ENCODE data around the gene PDGFD.

Gene PDGFD

DNA sequence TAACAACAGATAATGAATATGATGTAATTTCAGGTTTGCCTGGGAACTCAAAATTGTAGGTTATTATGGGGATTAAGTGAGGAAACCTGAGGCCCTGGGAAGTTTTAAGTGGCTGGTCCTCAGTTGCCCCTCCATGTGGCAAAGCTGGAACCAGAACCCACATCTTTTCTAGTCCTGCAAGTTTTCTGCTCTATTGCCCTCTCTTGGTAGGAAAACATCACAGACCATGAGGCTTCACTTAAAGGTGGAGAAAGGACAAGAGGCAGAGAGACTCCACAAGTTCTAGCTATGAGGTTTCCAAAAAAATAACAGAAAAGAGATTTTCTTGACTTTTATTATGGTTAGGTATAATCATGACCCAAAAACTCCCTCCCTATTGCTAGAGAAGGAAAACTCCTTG is 243.0 kb downstream of the PDGFD start:
- no peak for DNase-seq (ENCODE audit: low spot score)
- no peak for TF ChIP-seq CTCF (IDR thresholded peaks at IDR 0.05)
- Histone ChIP-seq H3K27ac (no peak overlapping the region), H3K4me3 (no peak overlapping the region)

DNA sequence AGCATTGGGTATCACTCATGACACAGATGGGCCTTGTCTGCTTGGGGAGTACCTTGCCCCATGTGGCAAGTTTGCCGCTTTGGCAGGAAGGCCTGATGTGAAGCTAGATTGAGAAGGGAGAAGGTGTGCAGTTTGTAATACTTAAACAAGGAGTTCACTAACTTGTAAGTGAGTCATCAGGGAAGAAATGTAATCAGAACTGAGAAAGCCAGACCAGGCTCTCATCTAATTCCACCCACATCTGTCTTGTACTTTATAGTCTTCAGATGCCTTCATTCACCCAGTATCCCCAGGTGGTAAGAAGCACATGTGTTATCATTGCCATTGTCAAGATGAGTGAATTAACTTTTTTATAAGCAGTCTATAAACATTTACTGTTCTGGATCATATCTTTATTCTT is 243.5 kb downstream of the PDGFD start:
- no peak overlapping the region for H3K4me3 ChIP-seq
- no peak overlapping the region for H3K27ac ChIP-seq
- TF ChIP-seq CTCF (IDR thresholded peaks at IDR 0.05), result no peak
- no peak for DNase-seq (ENCODE audit: low spot score)

DNA sequence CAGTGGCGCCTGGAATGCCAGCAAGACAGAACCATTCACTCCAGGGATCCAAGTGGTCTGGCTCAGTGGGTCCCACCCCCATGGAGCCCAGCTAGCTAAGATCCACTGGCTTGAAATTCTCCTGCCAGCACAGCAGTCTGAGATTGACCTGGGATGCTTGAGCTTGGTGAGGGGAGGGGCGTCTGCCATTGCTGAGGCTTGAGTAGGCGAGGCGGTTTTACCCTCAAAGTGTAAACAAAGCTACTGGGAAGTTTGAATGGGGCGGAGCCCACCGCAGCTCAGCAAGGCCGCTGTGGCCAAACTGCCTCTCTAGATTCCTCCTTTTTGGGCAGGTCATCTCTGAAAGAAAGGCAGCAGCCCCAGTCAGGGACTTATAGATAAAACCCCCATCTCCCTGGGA is 253.2 kb downstream of the PDGFD start:
- Histone ChIP-seq H3K4me3 (no peak overlapping the region), H3K27ac (no peak overlapping the region)
- no peak for TF ChIP-seq CTCF (IDR thresholded peaks at IDR 0.05)
- no peak for DNase-seq (ENCODE audit: low spot score)

DNA sequence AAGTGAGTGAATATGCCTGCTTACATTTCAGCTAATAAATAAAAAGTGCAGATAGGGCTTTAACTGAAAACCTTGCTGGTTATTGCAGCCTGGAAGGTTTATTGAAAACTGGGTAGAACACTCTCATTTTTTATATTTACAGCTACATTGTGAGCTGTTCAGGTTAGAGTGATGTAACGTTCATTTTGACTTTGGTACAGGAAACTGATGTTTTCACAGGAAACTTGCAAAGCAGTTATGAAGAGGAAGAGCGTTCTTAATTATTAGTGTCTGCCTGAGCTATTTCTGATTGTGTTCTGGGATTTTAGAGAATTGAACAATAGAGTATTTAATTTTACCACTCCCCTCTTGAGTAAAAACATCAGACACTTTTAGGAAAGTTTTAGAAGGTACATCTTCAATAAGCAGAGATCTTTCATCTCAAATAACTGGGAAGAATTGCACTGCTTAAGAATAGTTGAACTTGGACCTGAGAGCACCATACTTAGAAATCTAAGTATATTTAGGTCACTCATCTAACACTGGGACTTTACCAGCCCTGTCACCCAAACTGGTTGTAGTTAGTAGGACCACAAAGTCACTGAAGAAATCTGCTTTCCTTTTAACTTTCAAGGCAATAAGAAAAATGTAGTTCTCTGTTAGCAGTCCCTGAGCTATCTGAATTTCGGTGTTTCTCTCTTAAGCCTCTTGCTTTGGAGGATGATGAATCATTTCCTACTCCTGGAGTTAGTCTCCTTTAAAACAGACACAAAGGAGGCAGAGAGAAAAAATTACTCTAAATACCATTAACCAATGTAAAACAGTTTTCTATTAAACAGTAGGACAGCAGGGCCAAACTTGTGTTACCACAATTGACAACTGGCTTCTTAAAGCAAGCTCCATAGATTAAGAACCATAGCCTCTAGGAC is 256.1 kb downstream of the PDGFD start:
- Histone ChIP-seq H3K4me3 (no peak overlapping the region), H3K27ac (peak overlapping the region; percentile 21 to 30)
- no peak for TF ChIP-seq CTCF (IDR thresholded peaks at IDR 0.05)
- no peak for DNase-seq (ENCODE audit: low spot score)

DNA sequence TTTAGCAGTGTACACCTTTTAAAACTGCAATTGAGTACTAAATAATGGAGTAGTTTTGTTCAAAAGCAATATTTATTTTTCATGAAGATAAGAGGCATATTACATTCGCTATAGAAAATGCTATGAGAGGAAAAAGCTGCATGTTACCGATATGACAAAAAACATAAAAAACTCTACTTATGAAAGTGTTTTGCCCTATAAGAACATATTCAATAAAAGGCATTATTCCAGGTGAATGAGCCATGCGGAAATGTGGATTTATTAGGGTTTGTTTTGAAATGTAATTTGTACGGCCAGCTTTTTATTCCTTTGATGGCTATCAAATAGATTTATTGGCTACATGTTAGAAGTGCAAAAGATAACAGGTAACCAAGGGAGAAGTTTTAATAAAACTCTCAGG is 256.8 kb downstream of the PDGFD start:
- DNase-seq (ENCODE audit: low spot score), result no peak
- no peak for TF ChIP-seq CTCF (IDR thresholded peaks at IDR 0.05)
- no peak overlapping the region for H3K4me3 ChIP-seq
- no peak overlapping the region for H3K27ac ChIP-seq

GRCh38 chr11:103906291-103906867 is 257.6 kb downstream of the PDGFD start:
- DNase-seq (ENCODE audit: low spot score), result no peak
- no peak overlapping the region for H3K4me3 ChIP-seq
- no peak for TF ChIP-seq CTCF (IDR thresholded peaks at IDR 0.05)
- no peak overlapping the region for H3K27ac ChIP-seq

GRCh38 chr11:103904324-103904667 is 259.7 kb downstream of the PDGFD start:
- Histone ChIP-seq H3K4me3 (no peak overlapping the region), H3K27ac (no peak overlapping the region)
- no peak for DNase-seq (ENCODE audit: low spot score)
- TF ChIP-seq CTCF (IDR thresholded peaks at IDR 0.05), result no peak
